HL-60 (cell line): ENCODE data around the gene PCP2.

Source experiments
- POLR2AphosphoS5 ChIP-seq: IDR thresholded peaks from 2 replicates; pipeline ENCODE4 v1.6.1; 2012; ENCODE audit warnings: low read depth
- TF ChIP-seq, protein P1 (sequence below): IDR thresholded peaks from one replicate; pipeline ENCODE4 v1.5.1; 2011; ENCODE audit warnings: low read length, control low read depth, inconsistent platforms; ENCODE audit not compliant: insufficient read depth
- TF ChIP-seq, protein P2 (sequence below): IDR thresholded peaks from 2 replicates; pipeline ENCODE4 v1.6.1; 2012; ENCODE audit warnings: low read depth; ENCODE audit not compliant: insufficient replicate concordance

- TF ChIP-seq, protein P1, sequence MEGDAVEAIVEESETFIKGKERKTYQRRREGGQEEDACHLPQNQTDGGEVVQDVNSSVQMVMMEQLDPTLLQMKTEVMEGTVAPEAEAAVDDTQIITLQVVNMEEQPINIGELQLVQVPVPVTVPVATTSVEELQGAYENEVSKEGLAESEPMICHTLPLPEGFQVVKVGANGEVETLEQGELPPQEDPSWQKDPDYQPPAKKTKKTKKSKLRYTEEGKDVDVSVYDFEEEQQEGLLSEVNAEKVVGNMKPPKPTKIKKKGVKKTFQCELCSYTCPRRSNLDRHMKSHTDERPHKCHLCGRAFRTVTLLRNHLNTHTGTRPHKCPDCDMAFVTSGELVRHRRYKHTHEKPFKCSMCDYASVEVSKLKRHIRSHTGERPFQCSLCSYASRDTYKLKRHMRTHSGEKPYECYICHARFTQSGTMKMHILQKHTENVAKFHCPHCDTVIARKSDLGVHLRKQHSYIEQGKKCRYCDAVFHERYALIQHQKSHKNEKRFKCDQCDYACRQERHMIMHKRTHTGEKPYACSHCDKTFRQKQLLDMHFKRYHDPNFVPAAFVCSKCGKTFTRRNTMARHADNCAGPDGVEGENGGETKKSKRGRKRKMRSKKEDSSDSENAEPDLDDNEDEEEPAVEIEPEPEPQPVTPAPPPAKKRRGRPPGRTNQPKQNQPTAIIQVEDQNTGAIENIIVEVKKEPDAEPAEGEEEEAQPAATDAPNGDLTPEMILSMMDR, result no peak
- no peak for TF ChIP-seq POLR2AphosphoS5
- TF ChIP-seq, protein P2, sequence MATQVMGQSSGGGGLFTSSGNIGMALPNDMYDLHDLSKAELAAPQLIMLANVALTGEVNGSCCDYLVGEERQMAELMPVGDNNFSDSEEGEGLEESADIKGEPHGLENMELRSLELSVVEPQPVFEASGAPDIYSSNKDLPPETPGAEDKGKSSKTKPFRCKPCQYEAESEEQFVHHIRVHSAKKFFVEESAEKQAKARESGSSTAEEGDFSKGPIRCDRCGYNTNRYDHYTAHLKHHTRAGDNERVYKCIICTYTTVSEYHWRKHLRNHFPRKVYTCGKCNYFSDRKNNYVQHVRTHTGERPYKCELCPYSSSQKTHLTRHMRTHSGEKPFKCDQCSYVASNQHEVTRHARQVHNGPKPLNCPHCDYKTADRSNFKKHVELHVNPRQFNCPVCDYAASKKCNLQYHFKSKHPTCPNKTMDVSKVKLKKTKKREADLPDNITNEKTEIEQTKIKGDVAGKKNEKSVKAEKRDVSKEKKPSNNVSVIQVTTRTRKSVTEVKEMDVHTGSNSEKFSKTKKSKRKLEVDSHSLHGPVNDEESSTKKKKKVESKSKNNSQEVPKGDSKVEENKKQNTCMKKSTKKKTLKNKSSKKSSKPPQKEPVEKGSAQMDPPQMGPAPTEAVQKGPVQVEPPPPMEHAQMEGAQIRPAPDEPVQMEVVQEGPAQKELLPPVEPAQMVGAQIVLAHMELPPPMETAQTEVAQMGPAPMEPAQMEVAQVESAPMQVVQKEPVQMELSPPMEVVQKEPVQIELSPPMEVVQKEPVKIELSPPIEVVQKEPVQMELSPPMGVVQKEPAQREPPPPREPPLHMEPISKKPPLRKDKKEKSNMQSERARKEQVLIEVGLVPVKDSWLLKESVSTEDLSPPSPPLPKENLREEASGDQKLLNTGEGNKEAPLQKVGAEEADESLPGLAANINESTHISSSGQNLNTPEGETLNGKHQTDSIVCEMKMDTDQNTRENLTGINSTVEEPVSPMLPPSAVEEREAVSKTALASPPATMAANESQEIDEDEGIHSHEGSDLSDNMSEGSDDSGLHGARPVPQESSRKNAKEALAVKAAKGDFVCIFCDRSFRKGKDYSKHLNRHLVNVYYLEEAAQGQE, result no peak
These were observed 20.9 kb upstream of the PCP2 start for GRCh38 chr19:7654401-7654800.
